ENCODE results near the gene PFDN6. TPM values are rescaled to one million over a fixed set of nuclear protein-coding genes. Genes with fewer than 3 reads are reported as not detected.

Gene PFDN6
- total RNA-seq, 1 experiment from 2014 or later = 54.7 TPM

- POLR2A ChIA-PET = interaction anchor here (0.6 kb wide), 1 partner anchor 10 kb away, joined by 4 read pairs; no protein-coding TSS in a partner anchor
- CTCF ChIA-PET = interaction anchor here (1.2 kb wide), 1 partner anchor 13 kb away, joined by 3 read pairs; no protein-coding TSS in a partner anchor
- H3K27me3 Mint-ChIP-seq (ENCODE audit: insufficient read depth, unreplicated experiment) = no peaks in the 10 kb centered on the region
These were observed 44.3 kb downstream of the PFDN6 start for GRCh38 chr6:33333666-33334065.

GRCh38 chr6:33335916-33336315, 46.5 kb downstream of the PFDN6 start:
- ChIA-PET POLR2A (no interaction called here), CTCF (interaction anchor here (0.7 to 1.5 kb wide), 3 partner anchors 9 to 39 kb away, joined by 3 to 9 read pairs (median 4); no protein-coding TSS in a partner anchor)
- no TSS peak for BruUV-seq (replicated peaks)
- H3K36me3 Mint-ChIP-seq (ENCODE audit: insufficient read depth, unreplicated experiment) = no peaks in the 10 kb centered on the region
- intact Hi-C loops (cut with micrococcal nuclease) = no loop called here
- no peaks in the 10 kb centered on the region for H3K4me1 Mint-ChIP-seq (ENCODE audit: insufficient read depth, unreplicated experiment)
- H3K27me3 Mint-ChIP-seq (ENCODE audit: insufficient read depth, unreplicated experiment) = no peaks in the 10 kb centered on the region
- H3K4me3 Mint-ChIP-seq (ENCODE audit: unreplicated experiment) = no peak overlapping the region
- TF ChIP-seq CTCF (IDR thresholded peaks at IDR 0.05; ENCODE audit: unreplicated experiment) = no peak
- H3K27ac Mint-ChIP-seq (ENCODE audit: low read depth, unreplicated experiment) = no peak overlapping the region
- no peak for DNase-seq (ENCODE audit: unreplicated experiment)
- H3K9me3 Mint-ChIP-seq (ENCODE audit: unreplicated experiment) = no peaks in the 10 kb centered on the region

More at GRCh38 chr6:33333666-33334065, 44.3 kb downstream of the PFDN6 start:
- DNase-seq (ENCODE audit: unreplicated experiment) = no peak
- H3K36me3 Mint-ChIP-seq (ENCODE audit: insufficient read depth, unreplicated experiment) = no peaks in the 10 kb centered on the region
- H3K9me3 Mint-ChIP-seq (ENCODE audit: unreplicated experiment) = no peaks in the 10 kb centered on the region
- no peak overlapping the region for H3K27ac Mint-ChIP-seq (ENCODE audit: low read depth, unreplicated experiment)
- BruUV-seq (replicated peaks) = no TSS peak
- intact Hi-C loops (cut with micrococcal nuclease) = no loop called here
- TF ChIP-seq CTCF (IDR thresholded peaks at IDR 0.05; ENCODE audit: unreplicated experiment) = no peak
- no peak overlapping the region for H3K4me3 Mint-ChIP-seq (ENCODE audit: unreplicated experiment)
- H3K4me1 Mint-ChIP-seq (ENCODE audit: insufficient read depth, unreplicated experiment) = peaks cover 4% of the 10 kb centered on the region

- H3K27me3 Mint-ChIP-seq (ENCODE audit: insufficient read depth, unreplicated experiment) = no peaks in the 10 kb centered on the region
- H3K4me1 Mint-ChIP-seq (ENCODE audit: insufficient read depth, unreplicated experiment) = no peaks in the 10 kb centered on the region
- ChIA-PET CTCF (interaction anchor here (0.9 to 1.5 kb wide), 3 partner anchors 9 to 38 kb away, joined by 3 to 9 read pairs (median 4); no protein-coding TSS in a partner anchor), POLR2A (no interaction called here)
- no peak overlapping the region for H3K27ac Mint-ChIP-seq (ENCODE audit: low read depth, unreplicated experiment)
- BruUV-seq (replicated peaks) = no TSS peak
- H3K36me3 Mint-ChIP-seq (ENCODE audit: insufficient read depth, unreplicated experiment) = no peaks in the 10 kb centered on the region
- no peak for TF ChIP-seq CTCF (IDR thresholded peaks at IDR 0.05; ENCODE audit: unreplicated experiment)
- DNase-seq (ENCODE audit: unreplicated experiment) = no peak
- no peak overlapping the region for H3K4me3 Mint-ChIP-seq (ENCODE audit: unreplicated experiment)
- no peaks in the 10 kb centered on the region for H3K9me3 Mint-ChIP-seq (ENCODE audit: unreplicated experiment)
- intact Hi-C loops (cut with micrococcal nuclease) = no loop called here
These were observed 47.1 kb downstream of the PFDN6 start for GRCh38 chr6:33336495-33336894.

- no peak for TF ChIP-seq CTCF (IDR thresholded peaks at IDR 0.05; ENCODE audit: unreplicated experiment)
- H3K4me3 Mint-ChIP-seq (ENCODE audit: unreplicated experiment) = no peak overlapping the region
- ChIA-PET CTCF (no interaction called here), POLR2A (no interaction called here)
- H3K27me3 Mint-ChIP-seq (ENCODE audit: insufficient read depth, unreplicated experiment) = no peaks in the 10 kb centered on the region
- intact Hi-C loops (cut with micrococcal nuclease) = no loop called here
- DNase-seq (ENCODE audit: unreplicated experiment) = no peak
- no peaks in the 10 kb centered on the region for H3K9me3 Mint-ChIP-seq (ENCODE audit: unreplicated experiment)
- no TSS peak for BruUV-seq (replicated peaks)
- H3K4me1 Mint-ChIP-seq (ENCODE audit: insufficient read depth, unreplicated experiment) = no peaks in the 10 kb centered on the region
- no peaks in the 10 kb centered on the region for H3K36me3 Mint-ChIP-seq (ENCODE audit: insufficient read depth, unreplicated experiment)
- H3K27ac Mint-ChIP-seq (ENCODE audit: low read depth, unreplicated experiment) = no peak overlapping the region
These were observed 49.8 kb downstream of the PFDN6 start for GRCh38 chr6:33339193-33339592.

Small RNA genes within 50 kb of the gene (microRNA-seq; reads per million reads assigned to microRNA genes)
- not detected for gene MIR6834
- gene MIR6873 = not detected

Other genes with a start within 250 kb of the PFDN6 start
- not detected in 2 replicates for gene HLA-DPA1, start 216.0 kb upstream of the PFDN6 start, total RNA-seq (2022)
- not detected in 2 replicates for gene HLA-DPB1, start 213.6 kb upstream of the PFDN6 start, total RNA-seq (2022)
- 0.91 and 1.5 TPM in 2 replicates for gene COL11A2, start 97.1 kb upstream of the PFDN6 start, total RNA-seq (2022)
- 29.6 and 35.1 TPM in 2 replicates for gene RXRB, start 88.9 kb upstream of the PFDN6 start, total RNA-seq (2022)
- 118 and 187 TPM in 2 replicates for gene SLC39A7, start 88.7 kb upstream of the PFDN6 start, total RNA-seq (2022)
- gene HSD17B8, start 84.9 kb upstream of the PFDN6 start, total RNA-seq (2022) = 26.4 and 26.6 TPM in 2 replicates
- 45.4 and 48.3 TPM in 2 replicates for gene RING1, start 81.1 kb upstream of the PFDN6 start, total RNA-seq (2022)
- 47.8 and 49.7 TPM in 2 replicates for gene VPS52, start 17.7 kb upstream of the PFDN6 start, total RNA-seq (2022)
- gene RPS18, start 17.5 kb upstream of the PFDN6 start, total RNA-seq (2022) = 4,063 and 4,680 TPM in 2 replicates
- gene B3GALT4, start 12.5 kb upstream of the PFDN6 start, total RNA-seq (2022) = 0.37 and 0.58 TPM in 2 replicates
- gene WDR46, start 362 bp upstream of the PFDN6 start, total RNA-seq (2022) = 53.1 and 57.0 TPM in 2 replicates
- 30.4 and 37.9 TPM in 2 replicates for gene RGL2, start 9.3 kb downstream of the PFDN6 start, total RNA-seq (2022)
- gene TAPBP, start 24.5 kb downstream of the PFDN6 start, total RNA-seq (2022) = 84.9 and 87.9 TPM in 2 replicates
- gene ZBTB22, start 28.1 kb downstream of the PFDN6 start, total RNA-seq (2022) = 12.3 and 15.5 TPM in 2 replicates
- 39.7 and 47.7 TPM in 2 replicates for gene DAXX, start 33.4 kb downstream of the PFDN6 start, total RNA-seq (2022)
- gene KIFC1, start 102.2 kb downstream of the PFDN6 start, total RNA-seq (2022) = 20.3 and 27.1 TPM in 2 replicates
- gene PHF1, start 121.4 kb downstream of the PFDN6 start, total RNA-seq (2022) = 28.9 and 33.9 TPM in 2 replicates
- gene CUTA, start 128.5 kb downstream of the PFDN6 start, total RNA-seq (2022) = 212 and 231 TPM in 2 replicates
- 6.7 and 9.9 TPM in 2 replicates for gene SYNGAP1, start 130.5 kb downstream of the PFDN6 start, total RNA-seq (2022)
- gene ZBTB9, start 165.0 kb downstream of the PFDN6 start, total RNA-seq (2022) = 7.5 and 8.3 TPM in 2 replicates

Data from MCF 10A (cell line).